Activated CD8-positive, alpha-beta T cell treated with anti-CD3 and anti-CD28 coated beads for 36 hours (primary cell): ENCODE data around the gene GSDMA. TPM values are rescaled to one million over a fixed set of nuclear protein-coding genes. Genes with fewer than 3 reads are reported as not detected.

Experiments used
- ATAC-seq: fragments of 200-7000 bp; cut with Tn5 transposase; one replicate; pipeline ENCODE4 v1.10.0; 2021; ENCODE audit warnings: mild to moderate bottlenecking, moderate library complexity
- CTCF ChIA-PET: fragments of 350-600 bp; sonication (Branson Sonifier 250); formaldehyde crosslinking; loops from one replicate; lab custom pipeline; 2021; ENCODE audit warnings: antibody characterized with exemption; lab: Charles Lee
- POLR2A ChIA-PET: fragments of 350-600 bp; sonication (Branson Sonifier 250); formaldehyde crosslinking; loops from one replicate; lab custom pipeline; 2021; ENCODE audit warnings: antibody characterized with exemption; lab: Charles Lee
- DNase-seq: peaks from one replicate; pipeline ENCODE4 v3.0.0-alpha.2; 2020
- H3K27ac Mint-ChIP-seq: one replicate; pipeline ENCODE4 v1.8.0; 2021; ENCODE audit warnings: mild to moderate bottlenecking, mixed read lengths
- H3K27me3 Mint-ChIP-seq: one replicate; pipeline ENCODE4 v1.8.0; 2021; ENCODE audit warnings: mixed read lengths
- H3K36me3 Mint-ChIP-seq: one replicate; pipeline ENCODE4 v1.8.0; 2021; ENCODE audit warnings: low read depth, mixed read lengths
- H3K4me1 Mint-ChIP-seq: one replicate; pipeline ENCODE4 v1.8.0; 2021; ENCODE audit warnings: low read depth, mixed read lengths
- H3K4me3 Mint-ChIP-seq: one replicate; pipeline ENCODE4 v1.8.0; 2021; ENCODE audit warnings: mild to moderate bottlenecking, moderate library complexity, mixed read lengths
- H3K9me3 Mint-ChIP-seq: one replicate; pipeline ENCODE4 v1.8.0; 2021; ENCODE audit warnings: mixed read lengths
- intact Hi-C: fragments of 100-400 bp; cut with micrococcal nuclease; formaldehyde crosslinking; loops from one replicate; pipeline ENCODE4 v1.10.0; 2022
- total RNA-seq, 2 experiments: library from RNA; stranded (reverse); gene quantifications; one replicate each; pipeline ENCODE4 v1.2.3, GENCODE V29; 2021
- TF ChIP-seq, protein P1 (sequence below): fragments of 200-600 bp; IDR thresholded peaks from one replicate; pipeline ENCODE4 v1.8.0; 2022; ENCODE audit warnings: antibody characterized with exemption, mild to moderate bottlenecking

Gene GSDMA
- total RNA-seq, 2 experiments from 2014 or later: 1.3 to 1.6 TPM

DNA sequence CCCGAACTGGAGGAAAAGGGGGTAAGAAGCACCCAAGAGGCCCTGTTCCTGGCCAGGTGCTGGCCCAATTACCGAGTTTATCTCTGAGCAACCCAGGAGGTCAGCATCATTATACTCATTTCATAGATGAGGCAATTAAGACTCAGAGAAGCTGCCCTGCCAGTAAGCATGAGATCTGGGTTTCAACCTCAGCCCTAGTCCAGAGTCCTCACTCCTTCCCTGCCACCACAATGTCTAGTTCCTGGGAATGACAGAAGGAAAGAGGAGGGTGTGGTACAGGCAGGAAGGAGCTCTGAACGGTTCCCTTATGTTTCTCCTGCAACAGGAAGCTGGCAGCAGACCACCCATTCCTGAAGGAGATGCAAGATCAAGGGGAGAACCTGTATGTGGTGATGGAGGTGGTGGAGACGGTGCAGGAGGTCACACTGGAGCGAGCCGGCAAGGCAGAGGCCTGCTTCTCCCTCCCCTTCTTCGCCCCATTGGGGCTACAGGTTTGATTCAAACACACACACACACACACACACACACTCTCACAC is 7.4 kb downstream of the GSDMA start:
- Mint-ChIP-seq H3K27ac (no peak overlapping the region), H3K36me3 (no peaks in the 10 kb centered on the region), H3K4me1 (no peaks in the 10 kb centered on the region), H3K4me3 (no peak overlapping the region), H3K27me3 (peaks cover 2% of the 10 kb centered on the region), H3K9me3 (no peaks in the 10 kb centered on the region)
- POLR2A ChIA-PET: no interaction called here
- TF ChIP-seq, protein P1, sequence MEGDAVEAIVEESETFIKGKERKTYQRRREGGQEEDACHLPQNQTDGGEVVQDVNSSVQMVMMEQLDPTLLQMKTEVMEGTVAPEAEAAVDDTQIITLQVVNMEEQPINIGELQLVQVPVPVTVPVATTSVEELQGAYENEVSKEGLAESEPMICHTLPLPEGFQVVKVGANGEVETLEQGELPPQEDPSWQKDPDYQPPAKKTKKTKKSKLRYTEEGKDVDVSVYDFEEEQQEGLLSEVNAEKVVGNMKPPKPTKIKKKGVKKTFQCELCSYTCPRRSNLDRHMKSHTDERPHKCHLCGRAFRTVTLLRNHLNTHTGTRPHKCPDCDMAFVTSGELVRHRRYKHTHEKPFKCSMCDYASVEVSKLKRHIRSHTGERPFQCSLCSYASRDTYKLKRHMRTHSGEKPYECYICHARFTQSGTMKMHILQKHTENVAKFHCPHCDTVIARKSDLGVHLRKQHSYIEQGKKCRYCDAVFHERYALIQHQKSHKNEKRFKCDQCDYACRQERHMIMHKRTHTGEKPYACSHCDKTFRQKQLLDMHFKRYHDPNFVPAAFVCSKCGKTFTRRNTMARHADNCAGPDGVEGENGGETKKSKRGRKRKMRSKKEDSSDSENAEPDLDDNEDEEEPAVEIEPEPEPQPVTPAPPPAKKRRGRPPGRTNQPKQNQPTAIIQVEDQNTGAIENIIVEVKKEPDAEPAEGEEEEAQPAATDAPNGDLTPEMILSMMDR: no peak
- ATAC-seq: no peak
- intact Hi-C loops: no loop called here
- CTCF ChIA-PET: interaction anchor here (1.0 to 1.3 kb wide), 2 partner anchors 11 to 116 kb away, joined by 3 read pairs; no protein-coding TSS in a partner anchor
- no peak for DNase-seq

DNA sequence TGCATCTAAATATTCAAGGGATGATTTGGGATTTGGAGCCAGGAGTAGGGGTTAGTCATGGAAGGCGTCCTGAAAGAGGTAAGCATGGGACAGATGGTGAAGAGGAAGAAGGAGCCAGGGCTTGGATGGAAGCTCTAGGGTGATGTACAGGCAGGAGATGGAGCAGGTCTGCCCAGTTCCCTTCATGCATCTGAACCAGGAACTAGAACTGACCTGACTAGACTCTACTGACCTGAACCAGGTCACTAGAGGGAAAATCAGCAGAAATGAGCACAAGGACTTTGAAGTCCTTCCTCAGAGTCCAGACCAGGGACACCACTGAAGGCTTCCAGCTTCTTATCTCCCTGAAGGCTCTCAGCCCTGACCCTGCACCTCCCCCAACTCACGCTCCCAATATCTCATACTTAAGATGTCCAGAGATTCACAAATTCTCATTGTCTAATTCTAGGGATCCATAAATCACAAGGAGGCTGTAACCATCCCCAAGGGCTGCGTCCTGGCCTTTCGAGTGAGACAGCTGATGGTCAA is 8.3 kb downstream of the GSDMA start:
- H3K4me1 Mint-ChIP-seq: no peaks in the 10 kb centered on the region
- peaks cover 2% of the 10 kb centered on the region for H3K27me3 Mint-ChIP-seq
- ChIA-PET POLR2A (no interaction called here), CTCF (interaction anchor here (1.3 kb wide), 2 partner anchors 9 to 12 kb away, joined by 3 to 4 read pairs; partner anchors contain the start of gene GSDMA)
- no peak overlapping the region for H3K27ac Mint-ChIP-seq
- ATAC-seq (no peak), DNase-seq (no peak)
- TF ChIP-seq, protein P1: no peak
- intact Hi-C loops: no loop called here
- H3K36me3 Mint-ChIP-seq: no peaks in the 10 kb centered on the region
- H3K9me3 Mint-ChIP-seq: no peaks in the 10 kb centered on the region
- no peak overlapping the region for H3K4me3 Mint-ChIP-seq

DNA sequence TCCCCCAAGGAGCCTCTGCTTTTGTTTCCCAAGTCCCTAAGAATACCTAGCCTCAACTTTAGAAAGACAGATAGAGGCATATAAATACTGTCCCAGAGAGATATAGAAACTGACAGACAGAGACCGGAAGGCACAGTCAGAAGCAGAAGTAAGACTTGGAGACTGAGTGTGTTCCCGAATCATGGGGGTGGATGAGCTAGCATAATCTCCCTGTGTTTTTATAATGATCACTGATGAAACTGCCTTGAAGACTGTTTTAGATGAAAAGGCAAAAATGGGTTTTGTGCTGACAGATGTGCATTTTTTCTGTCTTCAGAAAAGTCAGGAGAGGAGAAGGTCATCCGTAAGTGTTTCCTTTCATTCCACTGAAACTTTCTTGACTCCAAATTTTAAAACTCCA is 9.5 kb downstream of the GSDMA start:
- no peak for DNase-seq
- no peak overlapping the region for H3K27ac Mint-ChIP-seq

DNA sequence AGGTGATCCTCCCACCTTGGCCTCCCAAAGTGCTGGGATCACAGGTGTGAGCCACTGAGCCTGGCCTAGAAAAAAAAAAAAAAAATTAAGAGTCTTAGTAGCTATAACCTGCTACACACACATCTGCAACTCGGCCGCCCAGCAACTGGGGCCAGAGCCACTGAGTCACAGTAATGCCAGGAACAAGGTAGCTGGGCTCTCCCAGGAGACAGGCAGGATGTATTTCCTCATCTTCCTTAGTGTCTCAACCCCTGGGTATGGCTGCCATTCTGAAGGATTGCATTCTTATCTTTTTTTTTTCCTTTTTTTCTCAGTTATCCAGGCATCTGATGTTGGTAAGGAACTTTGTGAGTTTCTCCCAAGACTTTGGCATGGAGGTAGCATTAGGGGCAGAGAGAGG is 10.7 kb downstream of the GSDMA start:
- intact Hi-C loops: no loop called here
- H3K27me3 Mint-ChIP-seq: peaks cover 2% of the 10 kb centered on the region
- no peak overlapping the region for H3K27ac Mint-ChIP-seq
- ATAC-seq: no peak
- H3K9me3 Mint-ChIP-seq: no peaks in the 10 kb centered on the region
- ChIA-PET CTCF (interaction anchor here (1.4 kb wide), 1 partner anchor 15 kb away, joined by 3 read pairs; no protein-coding TSS in a partner anchor), POLR2A (interaction anchor here (0.7 to 1.2 kb wide), 2 partner anchors 26 to 180 kb away, joined by 3 read pairs; no protein-coding TSS in a partner anchor)
- H3K4me1 Mint-ChIP-seq: no peaks in the 10 kb centered on the region
- H3K36me3 Mint-ChIP-seq: no peaks in the 10 kb centered on the region
- DNase-seq: no peak
- TF ChIP-seq, protein P1: no peak
- no peak overlapping the region for H3K4me3 Mint-ChIP-seq

More for the DNA sequence above, 9.5 kb downstream of the GSDMA start:
- POLR2A ChIA-PET: interaction anchor here (1.2 kb wide), 1 partner anchor 25 kb away, joined by 3 read pairs; no protein-coding TSS in a partner anchor
- intact Hi-C loops: no loop called here
- no peak for ATAC-seq
- Mint-ChIP-seq H3K4me1 (no peaks in the 10 kb centered on the region), H3K36me3 (no peaks in the 10 kb centered on the region), H3K4me3 (no peak overlapping the region), H3K27me3 (peaks cover 2% of the 10 kb centered on the region), H3K9me3 (no peaks in the 10 kb centered on the region)
- CTCF ChIA-PET: interaction anchor here (1.1 to 1.4 kb wide), 4 partner anchors 8 to 351 kb away, joined by 3 to 7 read pairs (median 4); partner anchors contain the start of genes GSDMA and PSMD3
- TF ChIP-seq, protein P1: no peak

DNA sequence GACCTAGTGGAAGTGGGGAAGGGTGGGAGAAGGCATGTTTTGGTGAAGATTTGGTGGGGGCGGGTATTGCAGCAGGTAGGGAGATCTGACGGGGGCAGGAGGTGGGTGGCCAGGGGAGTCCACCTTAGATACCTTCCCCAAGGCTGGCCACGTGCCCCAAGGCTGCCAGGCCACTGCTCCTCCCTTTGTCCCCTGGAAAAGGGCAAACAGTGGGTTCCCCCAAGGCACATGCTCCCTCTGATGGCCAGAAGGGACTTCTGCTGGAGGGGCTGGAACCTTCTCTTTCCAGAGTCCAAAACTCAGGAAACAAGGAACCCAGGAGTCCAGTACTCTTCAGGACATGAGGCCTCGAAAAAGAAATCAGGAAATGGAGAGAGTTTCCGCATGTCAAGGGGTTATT is 11.6 kb downstream of the GSDMA start:
- no peak for DNase-seq
- intact Hi-C loops: no loop called here
- TF ChIP-seq, protein P1: no peak
- no peaks in the 10 kb centered on the region for H3K9me3 Mint-ChIP-seq
- H3K27ac Mint-ChIP-seq: no peak overlapping the region
- no peaks in the 10 kb centered on the region for H3K36me3 Mint-ChIP-seq
- H3K27me3 Mint-ChIP-seq: peaks cover 2% of the 10 kb centered on the region
- no peak for ATAC-seq
- peaks cover 3% of the 10 kb centered on the region for H3K4me1 Mint-ChIP-seq
- ChIA-PET CTCF (interaction anchor here (1.6 kb wide), 1 partner anchor 16 kb away, joined by 9 read pairs; no protein-coding TSS in a partner anchor), POLR2A (no interaction called here)
- no peak overlapping the region for H3K4me3 Mint-ChIP-seq
